CD4-positive, alpha-beta memory T cell (primary cell): ENCODE data around the gene UBASH3B. TPM values are rescaled to one million over a fixed set of nuclear protein-coding genes. Genes with fewer than 3 reads are reported as not detected.

ENCODE experiments used
- CTCF ChIA-PET: fragments of 350-600 bp; sonication (Branson Sonifier 250); formaldehyde crosslinking; loops from one replicate; lab custom pipeline; 2021; ENCODE audit warnings: inconsistent platforms; ENCODE audit not compliant: partially characterized antibody; lab: Charles Lee
- POLR2A ChIA-PET: fragments of 350-600 bp; sonication (Branson Sonifier 250); formaldehyde crosslinking; loops from one replicate; lab custom pipeline; 2021; ENCODE audit not compliant: partially characterized antibody; lab: Charles Lee
- DNase-seq, 5 donors: peaks; one replicate each; pipeline versions ENCODE4 v3.0.0 to v3.0.0-alpha.2; 2020 to 2022; ENCODE audit warnings: mixed read lengths in 1 of 5
- H3K27ac ChIP-seq: one replicate; pipeline ENCODE4 v1.7.0; 2013; ENCODE audit warnings: low read depth, low read length
- H3K27me3 ChIP-seq: 2 replicates; pipeline ENCODE4 v1.7.0; 2013; ENCODE audit warnings: mild to moderate bottlenecking, low read length, moderate library complexity; ENCODE audit not compliant: insufficient read depth
- H3K36me3 ChIP-seq: 2 replicates; pipeline ENCODE4 v1.7.0; 2013; ENCODE audit warnings: mild to moderate bottlenecking, low read length, moderate library complexity; ENCODE audit not compliant: insufficient read depth
- H3K4me1 ChIP-seq: 2 replicates; pipeline ENCODE4 v1.7.0; 2013; ENCODE audit warnings: mild to moderate bottlenecking, low read length, moderate library complexity; ENCODE audit not compliant: insufficient read depth
- H3K4me3 ChIP-seq, 2 donors: one replicate each; pipeline ENCODE4 v1.7.0; 2013; ENCODE audit warnings: low read length in 2 of 2, mild to moderate bottlenecking in 1 of 2
- H3K9me3 ChIP-seq, 2 donors: one replicate each; pipeline ENCODE4 v1.7.0; 2013; ENCODE audit warnings: low read length in 2 of 2, control low read depth in 1 of 2; ENCODE audit not compliant: control insufficient read depth in 1 of 2
- H3K27ac Mint-ChIP-seq, 7 donors: one replicate each; pipeline ENCODE4 v1.8.0; 2020 to 2021; ENCODE audit warnings: mixed read lengths in 7 of 7, mild to moderate bottlenecking in 6 of 7, inconsistent platforms in 3 of 7, moderate library complexity in 3 of 7
- H3K27me3 Mint-ChIP-seq, 2 donors: one replicate each; pipeline ENCODE4 v1.8.0; 2020 to 2021; ENCODE audit warnings: mixed read lengths in 2 of 2
- H3K36me3 Mint-ChIP-seq, 2 donors: one replicate each; pipeline ENCODE4 v1.8.0; 2020 to 2021; ENCODE audit warnings: mixed read lengths in 2 of 2, inconsistent platforms in 1 of 2, mild to moderate bottlenecking in 1 of 2
- H3K4me1 Mint-ChIP-seq, 4 donors: one replicate each; pipeline ENCODE4 v1.8.0; 2020 to 2021; ENCODE audit warnings: mixed read lengths in 4 of 4, mild to moderate bottlenecking in 1 of 4
- H3K4me3 Mint-ChIP-seq, 8 donors: one replicate each; pipeline ENCODE4 v1.8.0; 2020 to 2021; ENCODE audit warnings: mixed read lengths in 8 of 8, mild to moderate bottlenecking in 7 of 8, moderate library complexity in 6 of 8, inconsistent platforms in 3 of 8
- H3K9me3 Mint-ChIP-seq, 8 donors: one replicate each; pipeline ENCODE4 v1.8.0; 2020 to 2021; ENCODE audit warnings: mixed read lengths in 8 of 8, mild to moderate bottlenecking in 5 of 8, inconsistent platforms in 3 of 8, moderate library complexity in 1 of 8
- intact Hi-C: fragments of 100-400 bp; cut with micrococcal nuclease; formaldehyde crosslinking; loops from one replicate; pipeline ENCODE4 v1.15.1; 2023
- polyA plus RNA-seq, 2 donors: library from polyadenylated mRNA; unstranded; fragments of 300-500 nt; fragmentation: Illumina TruSeq; gene quantifications; one replicate each; pipeline ENCODE4 v1.2.3, GENCODE V29; 2021
- total RNA-seq, 2 experiments: library from RNA; stranded (reverse); gene quantifications; one replicate each; pipeline ENCODE4 v1.2.3, GENCODE V29; 2021

The UBASH3B gene
- total and polyA plus RNA-seq, 4 experiments from 2014 or later = 6.7 to 30.9 (median 20.2) TPM

- no peak overlapping the region for H3K27ac Mint-ChIP-seq
- H3K9me3 Mint-ChIP-seq = peaks cover 0 to 1% (median 0%) of the 10 kb centered on the region in 8 donors
- H3K4me1 Mint-ChIP-seq = peaks cover 0 to 2% (median 0%) of the 10 kb centered on the region in 4 donors
- no peak overlapping the region for H3K4me3 ChIP-seq
- intact Hi-C loops = no loop called here
- no peaks in the 10 kb centered on the region for H3K4me1 ChIP-seq
- H3K36me3 Mint-ChIP-seq = peaks cover 41 to 63% of the 10 kb centered on the region in 2 donors
- peaks cover 20% of the 10 kb centered on the region for H3K36me3 ChIP-seq
- POLR2A ChIA-PET = no interaction called here
- H3K27me3 ChIP-seq = no peaks in the 10 kb centered on the region
- no peaks in the 10 kb centered on the region for H3K9me3 ChIP-seq
- no peak overlapping the region for H3K4me3 Mint-ChIP-seq
- no peak overlapping the region for H3K27ac ChIP-seq
- CTCF ChIA-PET = interaction anchor here (1.1 to 5.4 kb wide), 7 partner anchors 10 to 229 kb away, joined by 3 to 29 read pairs (median 6); no protein-coding TSS in a partner anchor
- H3K27me3 Mint-ChIP-seq = no peaks in the 10 kb centered on the region
- DNase-seq = no peak
Measured at GRCh38 chr11:122791411-122791810, 135.9 kb downstream of the UBASH3B start.

DNA sequence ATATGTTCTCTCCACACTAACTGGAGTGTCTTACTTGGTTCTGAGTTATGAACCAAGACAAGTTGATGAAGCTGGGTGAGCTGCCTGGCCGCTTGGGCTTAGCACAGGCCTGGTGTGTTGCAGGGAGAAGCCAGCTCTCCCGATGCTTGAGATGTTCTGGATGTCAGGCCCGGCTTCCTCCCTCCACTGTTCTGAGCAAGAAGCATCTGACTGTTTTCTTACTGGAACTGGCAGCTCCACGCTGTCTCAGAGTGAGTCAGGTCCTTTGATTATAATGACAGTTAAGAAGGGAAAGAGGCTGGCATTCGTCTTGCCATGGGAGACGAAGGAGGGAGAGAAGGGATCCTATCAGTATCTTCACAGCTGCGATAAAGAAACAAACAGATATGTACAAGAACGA, 136.3 kb downstream of the UBASH3B start:
- no peaks in the 10 kb centered on the region for H3K4me1 ChIP-seq
- peaks cover 24% of the 10 kb centered on the region for H3K36me3 ChIP-seq
- no peaks in the 10 kb centered on the region for H3K9me3 ChIP-seq
- no peak overlapping the region for H3K4me3 ChIP-seq
- no peaks in the 10 kb centered on the region for H3K27me3 ChIP-seq
- H3K27ac ChIP-seq = no peak overlapping the region
- H3K4me1 Mint-ChIP-seq = peaks cover 0 to 2% (median 0%) of the 10 kb centered on the region in 4 donors
- H3K27me3 Mint-ChIP-seq = no peaks in the 10 kb centered on the region
- peaks cover 45 to 68% of the 10 kb centered on the region in 2 donors for H3K36me3 Mint-ChIP-seq
- H3K4me3 Mint-ChIP-seq = no peak overlapping the region
- ChIA-PET POLR2A (no interaction called here), CTCF (interaction anchor here (1.1 to 5.4 kb wide), 7 partner anchors 10 to 229 kb away, joined by 3 to 29 read pairs (median 5); no protein-coding TSS in a partner anchor)
- peaks cover 0 to 1% (median 0%) of the 10 kb centered on the region in 8 donors for H3K9me3 Mint-ChIP-seq
- DNase-seq = no peak
- intact Hi-C loops = no loop called here
- peak overlapping the region in 1 of 7 donors; percentile 37 for H3K27ac Mint-ChIP-seq

DNA sequence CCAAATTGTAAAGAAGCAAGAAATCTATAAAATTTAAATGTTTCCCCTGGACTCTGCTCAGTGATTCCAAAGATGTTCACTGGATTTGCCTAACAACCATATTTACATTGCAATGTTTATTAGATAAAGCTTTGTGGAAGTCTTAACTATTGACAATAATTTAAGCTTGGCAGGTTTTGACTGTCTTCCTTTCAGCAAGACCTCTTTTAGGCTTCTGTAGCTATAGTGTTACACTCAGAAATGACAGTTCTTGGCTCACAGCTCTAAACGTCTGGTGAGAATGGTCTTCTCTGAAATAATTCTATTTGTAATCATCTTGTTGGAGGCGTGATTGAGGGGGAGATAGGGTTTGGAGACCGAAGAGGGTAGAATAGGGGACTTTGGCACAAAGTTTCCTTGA, 138.0 kb downstream of the UBASH3B start:
- Mint-ChIP-seq H3K27me3 (no peaks in the 10 kb centered on the region), H3K27ac (peak overlapping the region in 1 of 7 donors; percentile 1), H3K9me3 (peaks cover 0 to 1% (median 0%) of the 10 kb centered on the region in 8 donors), H3K4me1 (peaks cover 0 to 2% (median 0%) of the 10 kb centered on the region in 4 donors), H3K36me3 (peaks cover 49 to 73% of the 10 kb centered on the region in 2 donors), H3K4me3 (no peak overlapping the region)
- no peak for DNase-seq
- H3K27ac ChIP-seq = no peak overlapping the region
- no peaks in the 10 kb centered on the region for H3K9me3 ChIP-seq
- POLR2A ChIA-PET = no interaction called here
- peaks cover 34% of the 10 kb centered on the region for H3K36me3 ChIP-seq
- intact Hi-C loops = no loop called here
- no peaks in the 10 kb centered on the region for H3K4me1 ChIP-seq
- no peak overlapping the region for H3K4me3 ChIP-seq
- H3K27me3 ChIP-seq = no peaks in the 10 kb centered on the region
- CTCF ChIA-PET = interaction anchor here (3.3 to 5.4 kb wide), 3 partner anchors 12 to 60 kb away, joined by 14 to 29 read pairs (median 28); no protein-coding TSS in a partner anchor

DNA sequence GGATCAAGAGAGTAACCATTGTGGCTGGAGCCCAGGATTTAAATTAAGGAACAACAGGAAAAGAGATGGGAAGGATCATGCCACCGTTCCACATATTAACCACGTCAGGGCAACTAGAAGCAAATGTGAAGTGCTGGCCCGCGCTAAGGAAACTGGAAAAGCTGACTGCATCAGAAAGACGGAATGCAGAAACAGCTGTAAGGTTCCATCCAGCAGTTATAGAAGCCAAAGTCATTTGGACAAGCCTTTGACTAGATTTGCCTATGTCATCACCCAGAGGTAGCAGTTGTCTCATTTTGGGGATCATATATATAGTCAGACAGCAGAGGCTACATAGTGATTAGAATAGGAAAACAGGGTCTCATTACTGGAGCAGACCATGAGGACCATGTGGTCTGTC, 139.8 kb downstream of the UBASH3B start:
- Mint-ChIP-seq H3K9me3 (peaks cover 0 to 1% (median 0%) of the 10 kb centered on the region in 8 donors), H3K4me1 (peaks cover 0 to 2% (median 0%) of the 10 kb centered on the region in 4 donors), H3K36me3 (peaks cover 52 to 73% of the 10 kb centered on the region in 2 donors), H3K4me3 (no peak overlapping the region), H3K27ac (peak overlapping the region in 1 of 7 donors; percentile 0), H3K27me3 (no peaks in the 10 kb centered on the region)
- H3K27ac ChIP-seq = no peak overlapping the region
- no peaks in the 10 kb centered on the region for H3K4me1 ChIP-seq
- H3K36me3 ChIP-seq = peaks cover 31% of the 10 kb centered on the region
- ChIA-PET POLR2A (interaction anchor here (1.0 kb wide), 1 partner anchor 50 kb away, joined by 3 read pairs; no protein-coding TSS in a partner anchor), CTCF (interaction anchor here (1.2 to 5.1 kb wide), 17 partner anchors 9 to 259 kb away, joined by 3 to 175 read pairs (median 6); no protein-coding TSS in a partner anchor)
- H3K9me3 ChIP-seq = no peaks in the 10 kb centered on the region
- H3K4me3 ChIP-seq = no peak overlapping the region
- no peak for DNase-seq
- no peaks in the 10 kb centered on the region for H3K27me3 ChIP-seq
- intact Hi-C loops = no loop called here

GRCh38 chr11:122796128-122796717, 140.7 kb downstream of the UBASH3B start:
- DNase-seq = peak; percentile 33 to 59 (median 44)
- Histone ChIP-seq H3K9me3 (no peaks in the 10 kb centered on the region), H3K4me3 (no peak overlapping the region), H3K36me3 (peaks cover 34% of the 10 kb centered on the region), H3K27ac (no peak overlapping the region), H3K27me3 (no peaks in the 10 kb centered on the region), H3K4me1 (no peaks in the 10 kb centered on the region)
- H3K4me1 Mint-ChIP-seq = peaks cover 0 to 2% (median 0%) of the 10 kb centered on the region in 4 donors
- H3K36me3 Mint-ChIP-seq = peaks cover 59 to 74% of the 10 kb centered on the region in 2 donors
- H3K27ac Mint-ChIP-seq = peak overlapping the region in 2 of 7 donors; percentile 47 to 76
- ChIA-PET POLR2A (interaction anchor here (1.0 kb wide), 3 partner anchors 47 to 57 kb away, joined by 3 to 4 read pairs (median 3); no protein-coding TSS in a partner anchor), CTCF (interaction anchor here (0.6 to 5.1 kb wide), 29 partner anchors 9 to 258 kb away, joined by 3 to 175 read pairs (median 4); partner anchors contain the start of gene CRTAM)
- intact Hi-C loops = loop anchor here (1.0 to 2.0 kb wide), 2 partner anchors 58 to 227 kb away; no protein-coding TSS in a partner anchor
- H3K27me3 Mint-ChIP-seq = no peaks in the 10 kb centered on the region
- H3K4me3 Mint-ChIP-seq = no peak overlapping the region
- peaks cover 0 to 1% (median 0%) of the 10 kb centered on the region in 8 donors for H3K9me3 Mint-ChIP-seq

DNA sequence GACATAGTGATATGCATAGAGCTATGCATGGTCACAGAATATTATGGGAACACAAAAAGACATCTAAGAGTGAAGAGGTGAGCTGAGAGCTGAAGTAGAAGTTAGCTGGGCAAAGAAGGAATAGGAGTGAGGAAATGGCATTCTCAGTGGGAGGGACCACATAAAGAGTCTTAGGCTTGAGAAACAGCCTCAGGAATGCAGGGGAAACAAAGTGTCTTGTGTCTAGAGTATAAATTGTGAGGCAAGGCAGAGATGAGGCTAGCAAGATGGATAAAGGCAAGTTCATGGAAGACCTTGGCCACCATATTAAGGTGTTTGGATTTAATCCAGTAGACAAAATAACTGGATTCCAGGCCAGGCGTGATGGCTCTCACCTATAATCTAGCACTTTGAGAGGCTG, 142.1 kb downstream of the UBASH3B start:
- peaks cover 65 to 76% of the 10 kb centered on the region in 2 donors for H3K36me3 Mint-ChIP-seq
- intact Hi-C loops = loop anchor here (2.0 kb wide), 1 partner anchor 225 kb away; no protein-coding TSS in a partner anchor
- peak overlapping the region in 1 of 7 donors; percentile 27 for H3K27ac Mint-ChIP-seq

More for the DNA sequence above, 142.1 kb downstream of the UBASH3B start:
- Mint-ChIP-seq H3K4me1 (peaks cover 0 to 1% (median 0%) of the 10 kb centered on the region in 4 donors), H3K27me3 (no peaks in the 10 kb centered on the region), H3K9me3 (peaks cover 0 to 1% (median 0%) of the 10 kb centered on the region in 8 donors), H3K4me3 (no peak overlapping the region)
- Histone ChIP-seq H3K36me3 (peaks cover 38% of the 10 kb centered on the region), H3K4me3 (no peak overlapping the region), H3K27ac (no peak overlapping the region), H3K4me1 (no peaks in the 10 kb centered on the region), H3K27me3 (no peaks in the 10 kb centered on the region), H3K9me3 (no peaks in the 10 kb centered on the region)
- no peak for DNase-seq
- POLR2A ChIA-PET = interaction anchor here (0.8 kb wide), 1 partner anchor 60 kb away, joined by 3 read pairs; no protein-coding TSS in a partner anchor
- CTCF ChIA-PET = interaction anchor here (1.1 to 5.1 kb wide), 9 partner anchors 9 to 256 kb away, joined by 3 to 175 read pairs (median 13); no protein-coding TSS in a partner anchor
